DOHH2 (cell line): ENCODE data around the gene DOCK4.

Source experiments
- CTCF ChIP-seq: fragments of 200-600 bp; sonication (generic); IDR thresholded peaks from one replicate; pipeline ENCODE4 v1.5.1; 2014; ENCODE audit warnings: antibody characterized with exemption, mild to moderate bottlenecking, low read depth, low read length; ENCODE audit not compliant: poor library complexity, severe bottlenecking
- EZH2phosphoT487 ChIP-seq: fragments of 200-600 bp; sonication (generic); IDR thresholded peaks from 2 replicates; pipeline ENCODE4 v1.6.1; 2017; ENCODE audit warnings: borderline replicate concordance, mild to moderate bottlenecking, antibody characterized with exemption, low read length, moderate library complexity, mixed read lengths

- TF ChIP-seq CTCF (no peak), EZH2phosphoT487 (no peak)
These were observed 153.0 kb downstream of the DOCK4 start for GRCh38 chr7:112052993-112053736.
